Progenitor cell of endocrine pancreas (in vitro differentiated cells): ENCODE results near the gene MON2. TPM values are rescaled to one million over a fixed set of nuclear protein-coding genes. Genes with fewer than 3 reads are reported as not detected.

Experiments
- DNase-seq: peaks from one replicate; pipeline ENCODE4 v3.0.0; 2021; ENCODE audit warnings: low spot score; ENCODE audit not compliant: unreplicated experiment
- H3K27ac Mint-ChIP-seq: 2 replicates; pipeline ENCODE4 v1.8.0; 2021; ENCODE audit warnings: mild to moderate bottlenecking, moderate library complexity, mixed read lengths
- H3K27me3 Mint-ChIP-seq: 2 replicates; pipeline ENCODE4 v1.8.0; 2021; ENCODE audit warnings: mixed read lengths
- H3K36me3 Mint-ChIP-seq: 2 replicates; pipeline ENCODE4 v1.8.0; 2022; ENCODE audit warnings: mixed read lengths; ENCODE audit not compliant: insufficient read depth
- H3K4me1 Mint-ChIP-seq: 2 replicates; pipeline ENCODE4 v1.8.0; 2021; ENCODE audit warnings: low read depth, mixed read lengths
- H3K4me3 Mint-ChIP-seq: 2 replicates; pipeline ENCODE4 v1.8.0; 2021; ENCODE audit warnings: low read depth, mild to moderate bottlenecking, moderate library complexity, mixed read lengths
- H3K9me3 Mint-ChIP-seq: 2 replicates; pipeline ENCODE4 v1.8.0; 2021; ENCODE audit warnings: low read depth, mixed read lengths
- CTCF ChIP-seq: fragments of 200-600 bp; sonication (generic); IDR thresholded peaks from one replicate; pipeline ENCODE4 v1.5.0; 2021; ENCODE audit warnings: antibody characterized with exemption, mild to moderate bottlenecking; ENCODE audit not compliant: unreplicated experiment
- total RNA-seq: library from RNA; stranded (reverse); gene quantifications from 2 replicates; pipeline ENCODE4 v1.2.1, GENCODE V29; 2021

MON2 gene
- total RNA-seq, 1 donor from 2014 or later = 53.1 TPM

- H3K36me3 Mint-ChIP-seq = peaks cover 4% of the 10 kb centered on the region
- H3K9me3 Mint-ChIP-seq = no peaks in the 10 kb centered on the region
- H3K27ac Mint-ChIP-seq = no peak overlapping the region
Measured at GRCh38 chr12:62588916-62589315, 122.3 kb downstream of the MON2 start.

GRCh38 chr12:62597253-62597652 lies 130.6 kb downstream of the MON2 start:
- H3K27me3 Mint-ChIP-seq = no peaks in the 10 kb centered on the region
- peaks cover 5% of the 10 kb centered on the region for H3K4me1 Mint-ChIP-seq
- H3K9me3 Mint-ChIP-seq = no peaks in the 10 kb centered on the region
- H3K27ac Mint-ChIP-seq = no peak overlapping the region
- no peak for TF ChIP-seq CTCF
- no peak for DNase-seq
- H3K36me3 Mint-ChIP-seq = no peaks in the 10 kb centered on the region
- no peak overlapping the region for H3K4me3 Mint-ChIP-seq

More at GRCh38 chr12:62588916-62589315, 122.3 kb downstream of the MON2 start:
- no peak overlapping the region for H3K4me3 Mint-ChIP-seq
- no peaks in the 10 kb centered on the region for H3K27me3 Mint-ChIP-seq
- no peak for DNase-seq
- no peak for TF ChIP-seq CTCF
- H3K4me1 Mint-ChIP-seq = no peaks in the 10 kb centered on the region

- Mint-ChIP-seq H3K27me3 (no peaks in the 10 kb centered on the region), H3K27ac (no peak overlapping the region), H3K4me3 (no peak overlapping the region), H3K36me3 (no peaks in the 10 kb centered on the region), H3K4me1 (peaks cover 7% of the 10 kb centered on the region), H3K9me3 (no peaks in the 10 kb centered on the region)
- no peak for DNase-seq
- no peak for TF ChIP-seq CTCF
Measured at GRCh38 chr12:62598846-62599245, 132.2 kb downstream of the MON2 start.

- Mint-ChIP-seq H3K4me3 (no peak overlapping the region), H3K27ac (no peak overlapping the region)
Measured at GRCh38 chr12:62599854-62600437, 133.3 kb downstream of the MON2 start.

GRCh38 chr12:62601765-62602164 lies 135.1 kb downstream of the MON2 start:
- DNase-seq = no peak
- H3K4me1 Mint-ChIP-seq = peaks cover 27% of the 10 kb centered on the region
- H3K27me3 Mint-ChIP-seq = no peaks in the 10 kb centered on the region
- H3K36me3 Mint-ChIP-seq = no peaks in the 10 kb centered on the region
- H3K4me3 Mint-ChIP-seq = peak overlapping the region; percentile 89
- TF ChIP-seq CTCF = no peak
- peak overlapping the region; percentile 100 for H3K27ac Mint-ChIP-seq
- H3K9me3 Mint-ChIP-seq = no peaks in the 10 kb centered on the region

More at GRCh38 chr12:62599854-62600437, 133.3 kb downstream of the MON2 start:
- Mint-ChIP-seq H3K36me3 (no peaks in the 10 kb centered on the region), H3K4me1 (peaks cover 15% of the 10 kb centered on the region), H3K27me3 (no peaks in the 10 kb centered on the region), H3K9me3 (no peaks in the 10 kb centered on the region)
- TF ChIP-seq CTCF = peak; percentile 32
- no peak for DNase-seq
